Measurements from ENCODE around the gene C16orf89.

- TF ChIP-seq POLR2A (IDR thresholded peaks at IDR 0.05; ENCODE audit: low read length) (no peak), GATA1 (IDR thresholded peaks at IDR 0.05; ENCODE audit: low read depth, low read length) (no peak)
Measured at GRCh38 chr16:5059386-5060072, 6.2 kb downstream of the C16orf89 start.
